Endodermal cell (in vitro differentiated cells): Measurements from ENCODE around the gene HBE1. TPM values are rescaled to one million over a fixed set of nuclear protein-coding genes. Genes with fewer than 3 reads are reported as not detected.

Experiments used
- DNase-seq: peaks from one replicate; pipeline ENCODE4 v3.0.0-alpha.2; 2017
- H3K27ac ChIP-seq: 2 replicates; pipeline ENCODE4 v1.5.1; 2013; ENCODE audit warnings: mild to moderate bottlenecking, low read depth, low read length, moderate library complexity
- H3K27me3 ChIP-seq: 2 replicates; pipeline ENCODE4 v1.6.1; 2013; ENCODE audit warnings: mild to moderate bottlenecking, low read length, moderate library complexity; ENCODE audit not compliant: insufficient read depth, control insufficient read depth, poor library complexity, severe bottlenecking
- H3K36me3 ChIP-seq: 2 replicates; pipeline ENCODE4 v1.7.0; 2013; ENCODE audit warnings: mild to moderate bottlenecking, low read length, moderate library complexity; ENCODE audit not compliant: control insufficient read depth, insufficient read depth
- H3K4me1 ChIP-seq: one replicate; pipeline ENCODE4 v1.7.0; 2013; ENCODE audit warnings: low read length; ENCODE audit not compliant: control insufficient read depth, insufficient read depth
- H3K4me3 ChIP-seq: 2 replicates; pipeline ENCODE4 v1.5.1; 2013; ENCODE audit warnings: mild to moderate bottlenecking, low read length, moderate library complexity
- H3K9ac ChIP-seq: 2 replicates; pipeline ENCODE4 v1.6.1; 2013; ENCODE audit warnings: mild to moderate bottlenecking, low read length, moderate library complexity; ENCODE audit not compliant: poor library complexity, severe bottlenecking; ENCODE audit errors: extremely low read depth
- H3K9me3 ChIP-seq: 2 replicates; pipeline ENCODE4 v1.6.1; 2013; ENCODE audit warnings: mild to moderate bottlenecking, low read length, moderate library complexity; ENCODE audit not compliant: control insufficient read depth
- H3K27ac Mint-ChIP-seq: 2 replicates; pipeline ENCODE4 v1.8.0; 2020; ENCODE audit warnings: mixed read lengths
- H3K27me3 Mint-ChIP-seq: 2 replicates; pipeline ENCODE4 v1.8.0; 2021; ENCODE audit warnings: mild to moderate bottlenecking, mixed read lengths; ENCODE audit not compliant: insufficient read depth
- H3K36me3 Mint-ChIP-seq: 2 replicates; pipeline ENCODE4 v1.8.0; 2020; ENCODE audit warnings: low read depth, mixed read lengths
- H3K4me1 Mint-ChIP-seq: 2 replicates; pipeline ENCODE4 v1.8.0; 2020; ENCODE audit warnings: mixed read lengths
- H3K4me3 Mint-ChIP-seq: 2 replicates; pipeline ENCODE4 v1.8.0; 2020; ENCODE audit warnings: mild to moderate bottlenecking, moderate library complexity, mixed read lengths
- H3K9me3 Mint-ChIP-seq: 2 replicates; pipeline ENCODE4 v1.8.0; 2020; ENCODE audit warnings: mild to moderate bottlenecking, mixed read lengths
- WGBS, 2 experiments: methylation state at CpG; one replicate each; pipeline versions ENCODE4 v1.1.5 to v1.1.7; 2013; ENCODE audit warnings: missing lambda C conversion rate in 2 of 2, mixed read lengths in 1 of 2; ENCODE audit not compliant: insufficient coverage in 1 of 2, insufficient read length in 1 of 2; 5-methylcytosine and 5-hydroxymethylcytosine counted together
- total RNA-seq, 2 donors: library from RNA; stranded (reverse); fragmentation: NEBNext Ultra II Directional in 1 of 2; extraction: Animal tissue kit (Norgen Biotek cat#: 25700) in 1 of 2; gene quantifications; 2 replicates in 1 of 2; 3 replicates in 1 of 2; pipeline ENCODE4 v1.2.1, GENCODE V29; 2021
- TF ChIP-seq, protein P1 (sequence below): fragments of 200-600 bp; sonication (generic); conservative IDR thresholded peaks from 2 replicates; pipeline ENCODE4 v1.5.0; 2021; ENCODE audit warnings: antibody characterized with exemption, mild to moderate bottlenecking

The HBE1 gene
- total RNA-seq, 2 donors from 2014 or later, result 0.81 to 6.1 TPM

DNA sequence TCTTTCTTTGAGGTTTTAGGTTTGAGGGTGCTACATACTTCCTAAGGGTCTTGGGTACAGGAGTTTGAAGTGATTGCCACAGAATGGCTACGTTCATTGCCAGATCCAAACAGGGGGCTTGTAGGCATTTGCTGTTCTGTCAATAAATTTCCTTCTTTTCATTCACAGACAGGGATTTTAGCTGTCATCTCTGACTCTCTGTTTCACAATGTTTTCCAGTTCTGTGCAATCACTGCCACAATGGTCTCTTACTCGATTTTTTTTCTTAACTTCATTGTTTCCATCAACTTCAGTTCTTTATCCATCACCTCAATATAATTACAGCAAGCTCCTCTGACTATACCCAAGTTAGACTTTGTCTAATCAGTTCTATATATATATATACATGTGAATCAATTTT lies 29.3 kb downstream of the HBE1 start:
- H3K27ac ChIP-seq, result no peak overlapping the region

DNA sequence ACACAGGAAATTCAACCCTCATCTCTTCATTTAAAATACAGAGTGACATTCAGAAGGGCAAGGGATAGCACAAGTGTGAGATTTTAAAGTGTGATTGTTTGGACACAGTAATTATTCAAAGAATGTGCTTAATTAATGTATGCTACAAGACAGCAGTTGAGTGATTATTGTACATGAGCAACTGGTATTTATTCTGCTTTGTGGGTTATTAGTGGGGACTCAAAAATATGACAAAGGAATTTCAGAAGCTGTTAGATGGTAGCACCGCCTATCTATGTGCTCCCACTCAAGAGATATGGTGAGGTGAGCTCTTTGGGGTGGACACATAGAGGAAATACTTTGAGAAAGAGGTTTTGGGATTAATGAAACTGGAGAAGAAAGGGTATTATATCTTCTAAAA lies 29.7 kb downstream of the HBE1 start:
- Mint-ChIP-seq H3K36me3 (no peaks in the 10 kb centered on the region), H3K27ac (no peak overlapping the region), H3K9me3 (no peaks in the 10 kb centered on the region), H3K4me1 (no peaks in the 10 kb centered on the region), H3K27me3 (peaks cover 4% of the 10 kb centered on the region), H3K4me3 (no peak overlapping the region)
- Histone ChIP-seq H3K36me3 (no peaks in the 10 kb centered on the region), H3K4me1 (no peaks in the 10 kb centered on the region), H3K4me3 (no peak overlapping the region), H3K27me3 (no peaks in the 10 kb centered on the region), H3K9me3 (no peaks in the 10 kb centered on the region), H3K9ac (no peak overlapping the region), H3K27ac (no peak overlapping the region)
- DNase-seq, result no peak
- WGBS, 2 experiments, result 92 to 100% methylated on average over 1 of the region's 1 CpG
- TF ChIP-seq, protein P1, sequence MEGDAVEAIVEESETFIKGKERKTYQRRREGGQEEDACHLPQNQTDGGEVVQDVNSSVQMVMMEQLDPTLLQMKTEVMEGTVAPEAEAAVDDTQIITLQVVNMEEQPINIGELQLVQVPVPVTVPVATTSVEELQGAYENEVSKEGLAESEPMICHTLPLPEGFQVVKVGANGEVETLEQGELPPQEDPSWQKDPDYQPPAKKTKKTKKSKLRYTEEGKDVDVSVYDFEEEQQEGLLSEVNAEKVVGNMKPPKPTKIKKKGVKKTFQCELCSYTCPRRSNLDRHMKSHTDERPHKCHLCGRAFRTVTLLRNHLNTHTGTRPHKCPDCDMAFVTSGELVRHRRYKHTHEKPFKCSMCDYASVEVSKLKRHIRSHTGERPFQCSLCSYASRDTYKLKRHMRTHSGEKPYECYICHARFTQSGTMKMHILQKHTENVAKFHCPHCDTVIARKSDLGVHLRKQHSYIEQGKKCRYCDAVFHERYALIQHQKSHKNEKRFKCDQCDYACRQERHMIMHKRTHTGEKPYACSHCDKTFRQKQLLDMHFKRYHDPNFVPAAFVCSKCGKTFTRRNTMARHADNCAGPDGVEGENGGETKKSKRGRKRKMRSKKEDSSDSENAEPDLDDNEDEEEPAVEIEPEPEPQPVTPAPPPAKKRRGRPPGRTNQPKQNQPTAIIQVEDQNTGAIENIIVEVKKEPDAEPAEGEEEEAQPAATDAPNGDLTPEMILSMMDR, result no peak

More for the DNA sequence above, 29.3 kb downstream of the HBE1 start:
- Histone ChIP-seq H3K36me3 (no peaks in the 10 kb centered on the region), H3K9me3 (no peaks in the 10 kb centered on the region), H3K4me3 (no peak overlapping the region), H3K9ac (no peak overlapping the region), H3K27me3 (no peaks in the 10 kb centered on the region), H3K4me1 (no peaks in the 10 kb centered on the region)
- 87% methylated on average over 2 of the region's 2 CpGs; no CpG with 5 or more reads in 1 of the 2 experiments for WGBS, 2 experiments
- DNase-seq, result no peak
- no peaks in the 10 kb centered on the region for H3K36me3 Mint-ChIP-seq
- H3K9me3 Mint-ChIP-seq, result no peaks in the 10 kb centered on the region
- H3K4me1 Mint-ChIP-seq, result no peaks in the 10 kb centered on the region
- no peak overlapping the region for H3K27ac Mint-ChIP-seq
- TF ChIP-seq, protein P1, result no peak
- H3K4me3 Mint-ChIP-seq, result no peak overlapping the region
- H3K27me3 Mint-ChIP-seq, result peaks cover 4% of the 10 kb centered on the region

DNA sequence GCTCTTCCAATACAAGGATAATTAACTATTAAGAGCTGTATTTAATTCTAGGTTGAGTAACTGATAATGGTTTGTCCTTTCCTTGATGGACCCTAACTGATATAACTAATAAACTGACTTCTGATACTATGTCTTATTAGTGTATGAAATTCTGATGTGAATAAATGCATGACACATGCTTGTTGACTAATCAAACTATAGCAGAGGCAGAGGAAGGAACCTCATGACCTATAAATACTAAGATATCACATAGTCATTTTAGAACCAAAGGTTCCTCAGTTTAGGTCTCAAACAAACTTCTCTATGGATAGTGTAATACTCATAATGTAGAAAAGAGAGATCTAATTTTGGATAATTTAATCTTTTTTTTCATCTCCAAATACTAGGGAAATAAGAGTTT lies 30.7 kb downstream of the HBE1 start:
- H3K27ac Mint-ChIP-seq, result no peak overlapping the region
- TF ChIP-seq, protein P1, result no peak

More for the DNA sequence above, 30.7 kb downstream of the HBE1 start:
- H3K27me3 ChIP-seq, result no peaks in the 10 kb centered on the region
- H3K36me3 ChIP-seq, result no peaks in the 10 kb centered on the region
- H3K4me1 ChIP-seq, result no peaks in the 10 kb centered on the region
- no peak overlapping the region for H3K9ac ChIP-seq
- H3K4me3 ChIP-seq, result no peak overlapping the region
- H3K27me3 Mint-ChIP-seq, result peaks cover 5% of the 10 kb centered on the region
- no peaks in the 10 kb centered on the region for H3K9me3 ChIP-seq
- no peaks in the 10 kb centered on the region for H3K9me3 Mint-ChIP-seq
- H3K4me3 Mint-ChIP-seq, result no peak overlapping the region
- H3K27ac ChIP-seq, result no peak overlapping the region
- no peaks in the 10 kb centered on the region for H3K36me3 Mint-ChIP-seq
- DNase-seq, result no peak
- H3K4me1 Mint-ChIP-seq, result no peaks in the 10 kb centered on the region
